HEK293 (cell line): Measurements from ENCODE around the gene CREB5.

Experiments
- BCL11A ChIP-seq: fragments of 450-650 bp; formaldehyde crosslinking; IDR thresholded peaks from 2 replicates; pipeline ENCODE4 v1.5.1; 2016; ENCODE audit warnings: low read depth, missing biosample characterization, missing genetic modification characterization
- GFI1B ChIP-seq: fragments of 450-650 bp; formaldehyde crosslinking; IDR thresholded peaks from 2 replicates; pipeline ENCODE4 v1.5.1; 2016; ENCODE audit warnings: missing biosample characterization, missing genetic modification characterization
- GLIS1 ChIP-seq: fragments of 450-650 bp; formaldehyde crosslinking; IDR thresholded peaks from 2 replicates; pipeline ENCODE4 v1.5.1; 2016; ENCODE audit warnings: missing biosample characterization, missing genetic modification characterization
- KLF16 ChIP-seq: fragments of 450-650 bp; formaldehyde crosslinking; IDR thresholded peaks from 2 replicates; pipeline ENCODE4 v1.5.1; 2017; ENCODE audit warnings: missing biosample characterization, missing genetic modification characterization
- MEIS1 ChIP-seq: sonication (generic); formaldehyde crosslinking; IDR thresholded peaks from 2 replicates; pipeline ENCODE4 v1.8.1; 2022; ENCODE audit warnings: missing genetic modification reagents, mild to moderate bottlenecking, borderline replicate concordance
- OVOL3 ChIP-seq: fragments of 450-650 bp; formaldehyde crosslinking; IDR thresholded peaks from 2 replicates; pipeline ENCODE4 v1.5.1; 2016; ENCODE audit warnings: missing biosample characterization, missing genetic modification characterization
- PRDM6 ChIP-seq: fragments of 450-650 bp; formaldehyde crosslinking; IDR thresholded peaks from 2 replicates; pipeline ENCODE4 v1.5.1; 2017; ENCODE audit warnings: missing biosample characterization, missing genetic modification characterization
- TCF7L2 ChIP-seq: IDR thresholded peaks from 2 replicates; pipeline ENCODE4 v1.6.1; 2011; ENCODE audit warnings: low read depth, mild to moderate bottlenecking, inconsistent platforms, low read length, moderate library complexity, borderline replicate concordance
- YY2 ChIP-seq: fragments of 450-650 bp; formaldehyde crosslinking; IDR thresholded peaks from 2 replicates; pipeline ENCODE4 v1.5.1; 2016; ENCODE audit warnings: missing biosample characterization, missing genetic modification characterization
- ZBTB10 ChIP-seq: fragments of 450-650 bp; formaldehyde crosslinking; IDR thresholded peaks from 2 replicates; pipeline ENCODE4 v1.5.1; 2016; ENCODE audit warnings: missing biosample characterization, missing genetic modification characterization
- ZBTB7A ChIP-seq: fragments of 450-650 bp; formaldehyde crosslinking; IDR thresholded peaks from 2 replicates; pipeline ENCODE4 v1.5.1; 2016; ENCODE audit warnings: low read depth, missing biosample characterization, missing genetic modification characterization
- ZFP41 ChIP-seq: fragments of 450-650 bp; formaldehyde crosslinking; IDR thresholded peaks from 2 replicates; pipeline ENCODE4 v1.5.1; 2016; ENCODE audit warnings: missing biosample characterization, missing genetic modification characterization, borderline replicate concordance
- ZNF10 ChIP-seq: fragments of 450-650 bp; formaldehyde crosslinking; IDR thresholded peaks from 2 replicates; pipeline ENCODE4 v1.5.1; 2017; ENCODE audit warnings: missing biosample characterization, missing genetic modification characterization
- ZNF133 ChIP-seq: fragments of 450-650 bp; formaldehyde crosslinking; IDR thresholded peaks from 2 replicates; pipeline ENCODE4 v1.5.1; 2016; ENCODE audit warnings: missing biosample characterization, missing genetic modification characterization
- ZNF146 ChIP-seq: fragments of 450-650 bp; formaldehyde crosslinking; IDR thresholded peaks from 2 replicates; pipeline ENCODE4 v1.5.1; 2016; ENCODE audit warnings: missing biosample characterization, missing genetic modification characterization
- ZNF157 ChIP-seq: fragments of 450-650 bp; formaldehyde crosslinking; IDR thresholded peaks from 2 replicates; pipeline ENCODE4 v1.5.1; 2016; ENCODE audit warnings: missing biosample characterization, missing genetic modification characterization
- ZNF221 ChIP-seq: fragments of 450-650 bp; formaldehyde crosslinking; IDR thresholded peaks from 2 replicates; pipeline ENCODE4 v1.5.1; 2017; ENCODE audit warnings: missing biosample characterization, missing genetic modification characterization, borderline replicate concordance
- ZNF239 ChIP-seq: fragments of 450-650 bp; formaldehyde crosslinking; IDR thresholded peaks from 2 replicates; pipeline ENCODE4 v1.5.1; 2016; ENCODE audit warnings: missing biosample characterization, missing genetic modification characterization
- ZNF341 ChIP-seq: fragments of 450-650 bp; formaldehyde crosslinking; IDR thresholded peaks from 2 replicates; pipeline ENCODE4; 2016; ENCODE audit warnings: low read depth, missing biosample characterization, missing genetic modification characterization
- ZNF394 ChIP-seq: fragments of 450-650 bp; formaldehyde crosslinking; IDR thresholded peaks from 2 replicates; pipeline ENCODE4 v1.5.1; 2016; ENCODE audit warnings: missing biosample characterization, missing genetic modification characterization, mild to moderate bottlenecking, moderate library complexity, borderline replicate concordance
- ZNF426 ChIP-seq: fragments of 450-650 bp; formaldehyde crosslinking; IDR thresholded peaks from 2 replicates; pipeline ENCODE4 v1.5.1; 2017; ENCODE audit warnings: missing biosample characterization, missing genetic modification characterization, mild to moderate bottlenecking, inconsistent platforms, moderate library complexity
- ZNF555 ChIP-seq: fragments of 450-650 bp; formaldehyde crosslinking; conservative IDR thresholded peaks from 2 replicates; pipeline ENCODE4 v1.5.1; 2017; ENCODE audit warnings: missing biosample characterization, mild to moderate bottlenecking, missing genetic modification characterization, inconsistent platforms
- ZNF600 ChIP-seq: fragments of 450-650 bp; formaldehyde crosslinking; IDR thresholded peaks from 2 replicates; pipeline ENCODE4 v1.5.1; 2016; ENCODE audit warnings: missing biosample characterization, missing genetic modification characterization
- ZNF610 ChIP-seq: fragments of 450-650 bp; formaldehyde crosslinking; IDR thresholded peaks from 2 replicates; pipeline ENCODE4 v1.5.1; 2016; ENCODE audit warnings: missing biosample characterization, missing genetic modification characterization, borderline replicate concordance
- ZNF624 ChIP-seq: fragments of 450-650 bp; formaldehyde crosslinking; IDR thresholded peaks from 2 replicates; pipeline ENCODE4 v1.5.1; 2017; ENCODE audit warnings: missing biosample characterization, missing genetic modification characterization
- ZNF654 ChIP-seq: fragments of 450-650 bp; formaldehyde crosslinking; IDR thresholded peaks from 2 replicates; pipeline ENCODE4 v1.5.1; 2016; ENCODE audit warnings: low read depth, missing biosample characterization, missing genetic modification characterization
- ZNF660 ChIP-seq: fragments of 450-650 bp; IDR thresholded peaks from 2 replicates; pipeline ENCODE4 v1.5.1; 2018; ENCODE audit warnings: missing biosample characterization, mild to moderate bottlenecking, missing genetic modification characterization
- ZNF768 ChIP-seq: fragments of 450-650 bp; formaldehyde crosslinking; IDR thresholded peaks from 2 replicates; pipeline ENCODE4 v1.5.1; 2018; ENCODE audit warnings: missing biosample characterization, mild to moderate bottlenecking, missing genetic modification characterization
- TF ChIP-seq, protein P1 (sequence below): fragments of 450-650 bp; formaldehyde crosslinking; IDR thresholded peaks from 2 replicates; pipeline ENCODE4 v1.5.1; 2017; ENCODE audit warnings: missing biosample characterization, mild to moderate bottlenecking, missing genetic modification characterization, moderate library complexity
- TF ChIP-seq, protein P2 (sequence below): fragments of 450-650 bp; formaldehyde crosslinking; IDR thresholded peaks from 2 replicates; pipeline ENCODE4 v1.5.1; 2017; ENCODE audit warnings: missing biosample characterization, missing genetic modification characterization
- TF ChIP-seq, protein P3 (sequence below): fragments of 450-650 bp; formaldehyde crosslinking; IDR thresholded peaks from 2 replicates; pipeline ENCODE4 v1.5.1; 2016; ENCODE audit warnings: missing biosample characterization, missing genetic modification characterization

CREB5 gene

DNA sequence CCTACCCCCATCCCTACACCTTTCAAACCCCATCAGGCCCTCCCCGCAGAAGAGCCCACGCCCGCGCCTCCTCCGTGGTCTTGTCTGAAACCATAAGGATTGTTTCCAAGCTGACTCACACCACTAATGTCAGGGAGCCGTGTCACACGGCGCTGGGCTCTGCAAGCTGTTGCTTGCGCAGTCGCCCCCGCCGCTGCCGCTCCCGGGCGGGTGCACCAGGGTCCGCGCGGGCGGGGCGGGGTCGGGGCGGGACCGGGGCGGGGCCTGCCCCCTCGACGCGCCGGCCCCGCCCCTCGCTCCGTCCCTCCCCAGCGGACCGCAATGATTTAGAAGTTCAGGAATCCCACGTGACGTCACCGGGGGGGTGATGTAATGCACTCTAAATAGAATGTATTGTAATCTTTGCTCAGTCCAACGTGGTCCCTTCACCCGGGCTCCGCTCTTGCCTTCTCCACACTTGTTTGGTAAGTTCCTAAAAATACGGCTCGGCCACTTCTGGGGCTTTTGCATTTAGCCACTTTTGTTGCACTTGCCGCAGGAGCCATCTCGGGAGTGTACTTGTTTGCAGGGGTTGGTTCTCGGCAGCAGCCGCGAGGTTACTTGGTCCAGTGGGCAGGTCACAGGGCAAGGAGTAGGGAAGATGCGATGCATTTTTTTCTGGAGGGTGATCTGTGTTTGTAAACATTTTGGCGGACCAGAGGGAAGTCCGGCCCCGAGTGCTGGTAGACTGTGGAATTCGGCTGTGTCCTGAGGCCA, 3.2 kb upstream of the CREB5 start (continued):
- TF ChIP-seq KLF16 (tag by site-specific recombination) (no peak), ZNF10 (tag by site-specific recombination) (no peak), TCF7L2 (no peak), BCL11A (tag by site-specific recombination) (peak; percentile 26; the same call in 1 of the 2 replicates), ZNF768 (no peak), ZBTB10 (tag by site-specific recombination) (no peak), MEIS1 (CRISPR knock-in tag) (no peak), PRDM6 (no peak), ZNF146 (tag by site-specific recombination) (no peak), ZNF426 (tag by site-specific recombination) (no peak), GLIS1 (peak; percentile 58), ZBTB7A (no peak), ZNF654 (tag by site-specific recombination) (no peak), ZFP41 (tag by site-specific recombination) (no peak), ZNF394 (tag by site-specific recombination) (peak; percentile 38; the same call in 1 of the 2 replicates), ZNF555 (tag by site-specific recombination) (no peak), ZNF610 (tag by site-specific recombination) (no peak), ZNF341 (0 out of 2 replicates have a peak, but pooled peaks have one; percentile 37), ZNF221 (tag by site-specific recombination) (no peak), ZNF600 (no peak), GFI1B (tag by site-specific recombination) (no peak), OVOL3 (tag by site-specific recombination) (no peak), ZNF660 (0 out of 2 replicates have a peak, but pooled peaks have one; percentile 52), ZNF133 (tag by site-specific recombination) (no peak), YY2 (tag by site-specific recombination) (no peak), ZNF239 (tag by site-specific recombination) (no peak), ZNF157 (tag by site-specific recombination) (no peak), ZNF624 (tag by site-specific recombination) (no peak)
- TF ChIP-seq, protein P1, sequence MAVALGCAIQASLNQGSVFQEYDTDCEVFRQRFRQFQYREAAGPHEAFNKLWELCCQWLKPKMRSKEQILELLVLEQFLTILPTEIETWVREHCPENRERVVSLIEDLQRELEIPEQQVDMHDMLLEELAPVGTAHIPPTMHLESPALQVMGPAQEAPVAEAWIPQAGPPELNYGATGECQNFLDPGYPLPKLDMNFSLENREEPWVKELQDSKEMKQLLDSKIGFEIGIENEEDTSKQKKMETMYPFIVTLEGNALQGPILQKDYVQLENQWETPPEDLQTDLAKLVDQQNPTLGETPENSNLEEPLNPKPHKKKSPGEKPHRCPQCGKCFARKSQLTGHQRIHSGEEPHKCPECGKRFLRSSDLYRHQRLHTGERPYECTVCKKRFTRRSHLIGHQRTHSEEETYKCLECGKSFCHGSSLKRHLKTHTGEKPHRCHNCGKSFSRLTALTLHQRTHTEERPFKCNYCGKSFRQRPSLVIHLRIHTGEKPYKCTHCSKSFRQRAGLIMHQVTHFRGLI (tag by site-specific recombination): no peak
- TF ChIP-seq, protein P2, sequence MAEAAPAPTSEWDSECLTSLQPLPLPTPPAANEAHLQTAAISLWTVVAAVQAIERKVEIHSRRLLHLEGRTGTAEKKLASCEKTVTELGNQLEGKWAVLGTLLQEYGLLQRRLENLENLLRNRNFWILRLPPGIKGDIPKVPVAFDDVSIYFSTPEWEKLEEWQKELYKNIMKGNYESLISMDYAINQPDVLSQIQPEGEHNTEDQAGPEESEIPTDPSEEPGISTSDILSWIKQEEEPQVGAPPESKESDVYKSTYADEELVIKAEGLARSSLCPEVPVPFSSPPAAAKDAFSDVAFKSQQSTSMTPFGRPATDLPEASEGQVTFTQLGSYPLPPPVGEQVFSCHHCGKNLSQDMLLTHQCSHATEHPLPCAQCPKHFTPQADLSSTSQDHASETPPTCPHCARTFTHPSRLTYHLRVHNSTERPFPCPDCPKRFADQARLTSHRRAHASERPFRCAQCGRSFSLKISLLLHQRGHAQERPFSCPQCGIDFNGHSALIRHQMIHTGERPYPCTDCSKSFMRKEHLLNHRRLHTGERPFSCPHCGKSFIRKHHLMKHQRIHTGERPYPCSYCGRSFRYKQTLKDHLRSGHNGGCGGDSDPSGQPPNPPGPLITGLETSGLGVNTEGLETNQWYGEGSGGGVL: no peak; the same call in 1 of the 2 replicates
- TF ChIP-seq, protein P3, sequence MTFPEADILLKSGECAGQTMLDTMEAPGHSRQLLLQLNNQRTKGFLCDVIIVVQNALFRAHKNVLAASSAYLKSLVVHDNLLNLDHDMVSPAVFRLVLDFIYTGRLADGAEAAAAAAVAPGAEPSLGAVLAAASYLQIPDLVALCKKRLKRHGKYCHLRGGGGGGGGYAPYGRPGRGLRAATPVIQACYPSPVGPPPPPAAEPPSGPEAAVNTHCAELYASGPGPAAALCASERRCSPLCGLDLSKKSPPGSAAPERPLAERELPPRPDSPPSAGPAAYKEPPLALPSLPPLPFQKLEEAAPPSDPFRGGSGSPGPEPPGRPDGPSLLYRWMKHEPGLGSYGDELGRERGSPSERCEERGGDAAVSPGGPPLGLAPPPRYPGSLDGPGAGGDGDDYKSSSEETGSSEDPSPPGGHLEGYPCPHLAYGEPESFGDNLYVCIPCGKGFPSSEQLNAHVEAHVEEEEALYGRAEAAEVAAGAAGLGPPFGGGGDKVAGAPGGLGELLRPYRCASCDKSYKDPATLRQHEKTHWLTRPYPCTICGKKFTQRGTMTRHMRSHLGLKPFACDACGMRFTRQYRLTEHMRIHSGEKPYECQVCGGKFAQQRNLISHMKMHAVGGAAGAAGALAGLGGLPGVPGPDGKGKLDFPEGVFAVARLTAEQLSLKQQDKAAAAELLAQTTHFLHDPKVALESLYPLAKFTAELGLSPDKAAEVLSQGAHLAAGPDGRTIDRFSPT (tag by site-specific recombination): no peak
